ENCODE data around the gene POLD1.

Gene POLD1

GRCh38 chr19:50379602-50380001 is 4.5 kb upstream of the POLD1 start:
- DNase-seq (ENCODE audit: low read depth) = no peak
- TF ChIP-seq CTCF (IDR thresholded peaks at IDR 0.05; ENCODE audit: low read depth, low read length, missing control alignments) = no peak
- no peak overlapping the region for H3K4me3 ChIP-seq (ENCODE audit: low read depth, low read length)

- no peak for DNase-seq (ENCODE audit: low read depth)
- TF ChIP-seq CTCF (IDR thresholded peaks at IDR 0.05; ENCODE audit: low read depth, low read length, missing control alignments) = no peak
- no peak overlapping the region for H3K4me3 ChIP-seq (ENCODE audit: low read depth, low read length)
These were observed 4.0 kb upstream of the POLD1 start for GRCh38 chr19:50380137-50380536.

- no peak for DNase-seq (ENCODE audit: low read depth)
- no peak overlapping the region for H3K4me3 ChIP-seq (ENCODE audit: low read depth, low read length)
- no peak for TF ChIP-seq CTCF (IDR thresholded peaks at IDR 0.05; ENCODE audit: low read depth, low read length, missing control alignments)
These were observed 3.4 kb upstream of the POLD1 start for GRCh38 chr19:50380751-50381151.

- no peak overlapping the region for H3K4me3 ChIP-seq (ENCODE audit: low read depth, low read length)
- no peak for DNase-seq (ENCODE audit: low read depth)
- TF ChIP-seq CTCF (IDR thresholded peaks at IDR 0.05; ENCODE audit: low read depth, low read length, missing control alignments) = no peak
These were observed 2.0 kb upstream of the POLD1 start for GRCh38 chr19:50381881-50382729.

GRCh38 chr19:50383001-50383851 is 921 bp upstream of the POLD1 start:
- DNase-seq (ENCODE audit: low read depth) = no peak
- TF ChIP-seq CTCF (IDR thresholded peaks at IDR 0.05; ENCODE audit: low read depth, low read length, missing control alignments) = no peak
- H3K4me3 ChIP-seq (ENCODE audit: low read depth, low read length) = peak overlapping the region; percentile 91

- H3K4me3 ChIP-seq (ENCODE audit: low read depth, low read length) = peak overlapping the region; percentile 91
- no peak for DNase-seq (ENCODE audit: low read depth)
- TF ChIP-seq CTCF (IDR thresholded peaks at IDR 0.05; ENCODE audit: low read depth, low read length, missing control alignments) = no peak
These were observed 763 bp downstream of the POLD1 start for GRCh38 chr19:50384685-50385535.
